OCI-LY7 (cell line): ENCODE measurements around the gene TCF12. TPM values are rescaled to one million over a fixed set of nuclear protein-coding genes. Genes with fewer than 3 reads are reported as not detected.

Experiments used
- BruUV-seq: library from RNA; stranded (reverse); fragments of 400-500 nt; replicated peaks from 2 replicates; lab custom pipeline; 2021; lab: Mats Ljungman, UMichigan
- CTCF ChIA-PET: fragments of 300-600 bp; sonication (Branson Sonifier 250); formaldehyde crosslinking; loops from one replicate; lab custom pipeline; 2022; ENCODE audit warnings: antibody characterized with exemption; ENCODE audit not compliant: unreplicated experiment; lab: Charles Lee
- POLR2A ChIA-PET: fragments of 300-600 bp; sonication (Branson Sonifier 250); formaldehyde crosslinking; loops from one replicate; lab custom pipeline; 2022; ENCODE audit warnings: antibody characterized with exemption; lab: Charles Lee
- DNase-seq: peaks from one replicate; pipeline ENCODE4 v3.0.0-alpha.2; 2015; ENCODE audit warnings: low spot score
- H2AFZ ChIP-seq: fragments of 200-600 bp; sonication (generic), shearing (Covaris generic); 2 replicates; pipeline ENCODE4 v1.6.1; 2014; ENCODE audit warnings: mild to moderate bottlenecking, antibody characterized with exemption, low read length, moderate library complexity
- H3K27ac ChIP-seq: fragments of 200-600 bp; sonication (generic); 2 replicates; pipeline ENCODE4 v1.5.1; 2014; ENCODE audit warnings: mixed run types, low read depth, mild to moderate bottlenecking, moderate library complexity, low read length, inconsistent platforms; ENCODE audit not compliant: poor library complexity, severe bottlenecking
- H3K36me3 ChIP-seq: fragments of 200-600 bp; sonication (generic); 2 replicates; pipeline ENCODE4 v1.6.1; 2014; ENCODE audit warnings: mild to moderate bottlenecking, antibody characterized with exemption, low read length, moderate library complexity, mixed read lengths; ENCODE audit not compliant: insufficient read depth
- H3K4me1 ChIP-seq: fragments of 200-600 bp; sonication (generic); 2 replicates; pipeline ENCODE4 v1.5.1; 2014; ENCODE audit warnings: mild to moderate bottlenecking, low read length; ENCODE audit not compliant: insufficient read depth, poor library complexity, severe bottlenecking
- H3K4me2 ChIP-seq: fragments of 200-600 bp; sonication (generic); 2 replicates; pipeline ENCODE4 v1.6.1; 2014; ENCODE audit warnings: mild to moderate bottlenecking, low read length
- H3K4me3 ChIP-seq: fragments of 200-600 bp; sonication (generic); 2 replicates; pipeline ENCODE4 v1.5.1; 2014; ENCODE audit warnings: mild to moderate bottlenecking, low read depth, low read length; ENCODE audit not compliant: poor library complexity, severe bottlenecking
- H3K79me2 ChIP-seq: fragments of 200-600 bp; sonication (generic); 2 replicates; pipeline ENCODE4 v1.6.1; 2016; ENCODE audit warnings: low read depth, mild to moderate bottlenecking, low read length, moderate library complexity, mixed read lengths; ENCODE audit not compliant: insufficient read depth
- H3K9me2 ChIP-seq: fragments of 200-600 bp; sonication (generic); 2 replicates; pipeline ENCODE4 v1.6.1; 2016; ENCODE audit warnings: mild to moderate bottlenecking, low read length, mixed read lengths; ENCODE audit not compliant: insufficient read depth
- H3K9me3 ChIP-seq: fragments of 200-600 bp; sonication (generic); 2 replicates; pipeline ENCODE4 v1.6.1; 2014; ENCODE audit warnings: mild to moderate bottlenecking, mixed run types, low read length, mixed read lengths
- H4K20me1 ChIP-seq: fragments of 200-600 bp; sonication (generic); 2 replicates; pipeline ENCODE4 v1.6.1; 2014; ENCODE audit warnings: mild to moderate bottlenecking, antibody characterized with exemption, low read length, moderate library complexity, mixed read lengths; ENCODE audit not compliant: insufficient read depth
- EZH2phosphoT487 ChIP-seq: fragments of 200-600 bp; sonication (generic); IDR thresholded peaks from 2 replicates; pipeline ENCODE4 v1.6.1; 2018; ENCODE audit warnings: low read depth, borderline replicate concordance, mild to moderate bottlenecking, mixed run types, antibody characterized with exemption, low read length, moderate library complexity, mixed read lengths
- intact Hi-C: fragments of 100-400 bp; cut with micrococcal nuclease; formaldehyde crosslinking; loops from one replicate; pipeline ENCODE4 v1.10.0; 2022; ENCODE audit not compliant: unreplicated experiment
- total RNA-seq, 2 experiments: library from RNA; depleted of rRNA in 1 of 2; stranded (reverse); fragments of >200 nt in 1 of 2; shearing (Covaris generic) in 1 of 2; gene quantifications; 2 replicates each; pipeline ENCODE4 v1.2.3, GENCODE V29; 2014 to 2022
- TF ChIP-seq, protein P1 (sequence below): fragments of 200-600 bp; sonication (generic); conservative IDR thresholded peaks from 2 replicates; pipeline ENCODE4 v1.5.1; 2014; ENCODE audit warnings: mild to moderate bottlenecking, antibody characterized with exemption, low read length, moderate library complexity, mixed read lengths

TCF12 gene
- total RNA-seq, 2 experiments from 2014 or later = 51.6 to 139 TPM

DNA sequence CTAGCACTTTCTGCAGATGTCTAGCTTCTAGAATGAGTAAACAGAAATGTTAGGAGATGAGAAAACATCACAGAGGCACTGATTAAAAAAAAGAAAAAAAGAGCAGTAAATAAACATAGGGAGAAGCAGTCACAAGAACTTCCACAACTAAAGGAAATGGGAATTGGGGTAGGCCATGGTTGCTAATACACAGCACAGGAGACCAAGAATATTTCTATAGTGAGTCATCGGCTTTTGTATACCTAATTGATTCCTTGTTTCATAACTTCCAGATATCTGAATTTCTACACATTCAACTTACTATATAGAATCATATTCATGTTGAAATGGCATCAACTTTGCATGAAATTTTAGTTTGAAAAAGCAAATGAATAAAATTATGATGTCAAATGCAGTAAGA is 47.3 kb upstream of the TCF12 start:
- CTCF ChIA-PET = no interaction called here
- H3K4me2 ChIP-seq = no peak overlapping the region
- intact Hi-C loops = no loop called here

DNA sequence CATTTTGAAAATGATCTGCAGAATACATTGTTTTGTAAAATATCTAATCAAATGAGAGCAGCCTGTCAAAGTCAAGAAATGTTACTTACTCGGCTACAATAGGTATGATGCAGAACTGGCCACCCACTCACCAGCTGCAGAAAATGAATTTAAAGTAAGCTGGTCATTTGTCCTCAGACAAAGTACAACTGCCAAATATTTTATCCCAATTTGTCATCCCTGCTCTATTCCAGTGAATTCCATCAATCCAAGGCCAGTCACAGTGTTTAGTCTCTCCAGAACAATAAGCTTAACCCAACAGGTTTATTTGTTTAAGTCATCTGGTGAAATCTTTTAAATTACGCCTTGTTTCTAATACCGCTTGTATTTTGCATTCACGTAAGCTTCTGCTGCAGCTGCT is 46.6 kb upstream of the TCF12 start:
- Histone ChIP-seq H3K4me2 (no peak overlapping the region), H3K27ac (no peak overlapping the region), H3K4me1 (no peaks in the 10 kb centered on the region), H3K79me2 (no peaks in the 10 kb centered on the region), H3K9me3 (no peaks in the 10 kb centered on the region), H4K20me1 (no peaks in the 10 kb centered on the region), H2AFZ (no peak overlapping the region), H3K36me3 (no peaks in the 10 kb centered on the region), H3K4me3 (no peak overlapping the region), H3K9me2 (no peaks in the 10 kb centered on the region)
- TF ChIP-seq, protein P1, sequence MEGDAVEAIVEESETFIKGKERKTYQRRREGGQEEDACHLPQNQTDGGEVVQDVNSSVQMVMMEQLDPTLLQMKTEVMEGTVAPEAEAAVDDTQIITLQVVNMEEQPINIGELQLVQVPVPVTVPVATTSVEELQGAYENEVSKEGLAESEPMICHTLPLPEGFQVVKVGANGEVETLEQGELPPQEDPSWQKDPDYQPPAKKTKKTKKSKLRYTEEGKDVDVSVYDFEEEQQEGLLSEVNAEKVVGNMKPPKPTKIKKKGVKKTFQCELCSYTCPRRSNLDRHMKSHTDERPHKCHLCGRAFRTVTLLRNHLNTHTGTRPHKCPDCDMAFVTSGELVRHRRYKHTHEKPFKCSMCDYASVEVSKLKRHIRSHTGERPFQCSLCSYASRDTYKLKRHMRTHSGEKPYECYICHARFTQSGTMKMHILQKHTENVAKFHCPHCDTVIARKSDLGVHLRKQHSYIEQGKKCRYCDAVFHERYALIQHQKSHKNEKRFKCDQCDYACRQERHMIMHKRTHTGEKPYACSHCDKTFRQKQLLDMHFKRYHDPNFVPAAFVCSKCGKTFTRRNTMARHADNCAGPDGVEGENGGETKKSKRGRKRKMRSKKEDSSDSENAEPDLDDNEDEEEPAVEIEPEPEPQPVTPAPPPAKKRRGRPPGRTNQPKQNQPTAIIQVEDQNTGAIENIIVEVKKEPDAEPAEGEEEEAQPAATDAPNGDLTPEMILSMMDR = no peak
- no peak for TF ChIP-seq EZH2phosphoT487
- ChIA-PET POLR2A (interaction anchor here (0.6 to 0.7 kb wide), 2 partner anchors 37 to 632 kb away, joined by 3 read pairs; no protein-coding TSS in a partner anchor), CTCF (no interaction called here)
- no TSS peak for BruUV-seq
- intact Hi-C loops = no loop called here
- DNase-seq = no peak

More for the DNA sequence above, 47.3 kb upstream of the TCF12 start:
- DNase-seq = no peak
- POLR2A ChIA-PET = interaction anchor here (0.6 kb wide), 2 partner anchors 130 to 631 kb away, joined by 3 read pairs; no protein-coding TSS in a partner anchor
- Histone ChIP-seq H3K4me3 (no peak overlapping the region), H3K4me1 (no peaks in the 10 kb centered on the region), H3K9me3 (no peaks in the 10 kb centered on the region), H4K20me1 (no peaks in the 10 kb centered on the region), H3K27ac (no peak overlapping the region), H3K79me2 (no peaks in the 10 kb centered on the region), H2AFZ (no peak overlapping the region), H3K36me3 (no peaks in the 10 kb centered on the region), H3K9me2 (no peaks in the 10 kb centered on the region)
- TF ChIP-seq, protein P1 = no peak
- no peak for TF ChIP-seq EZH2phosphoT487
- no TSS peak for BruUV-seq

DNA sequence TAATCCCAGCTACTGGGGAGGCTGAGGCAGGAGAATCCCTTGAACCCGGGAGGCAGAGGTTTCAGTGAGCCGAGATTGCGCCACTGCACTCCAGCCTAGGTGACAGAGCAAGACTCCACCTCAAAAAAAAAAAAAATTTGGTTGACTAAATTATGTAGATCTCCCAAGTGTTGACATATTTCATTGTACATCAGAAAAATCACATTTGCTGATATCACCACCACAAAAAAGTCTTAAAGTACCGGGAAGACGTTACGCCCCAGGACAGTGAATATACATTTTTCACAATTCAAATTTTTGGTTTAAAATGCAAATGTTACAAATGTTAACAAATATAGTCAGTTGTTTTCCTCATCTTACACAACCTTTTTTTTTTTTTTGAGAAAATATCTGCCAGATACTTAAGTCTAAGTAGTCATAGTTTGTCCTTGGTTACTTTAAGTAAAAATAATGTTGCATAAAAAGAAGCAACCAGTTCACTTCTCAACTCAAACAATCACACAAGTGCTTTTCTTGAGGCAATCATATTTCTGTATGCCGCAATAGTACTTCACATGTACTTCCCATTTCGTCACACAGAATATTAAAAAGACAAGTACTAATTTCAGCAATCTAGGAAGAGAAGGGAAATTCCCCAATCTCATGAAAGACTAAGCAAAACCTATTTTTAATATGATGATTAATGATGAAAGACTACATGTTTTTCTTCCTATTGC is 41.0 kb upstream of the TCF12 start:
- no peak for DNase-seq
- CTCF ChIA-PET = no interaction called here
- no peak overlapping the region for H3K27ac ChIP-seq
- no TSS peak for BruUV-seq
- H4K20me1 ChIP-seq = no peaks in the 10 kb centered on the region
- H3K9me3 ChIP-seq = no peaks in the 10 kb centered on the region
- POLR2A ChIA-PET = no interaction called here
- H3K4me2 ChIP-seq = no peak overlapping the region
- no peaks in the 10 kb centered on the region for H3K4me1 ChIP-seq
- no peak overlapping the region for H3K4me3 ChIP-seq
- H3K9me2 ChIP-seq = no peaks in the 10 kb centered on the region
- no peaks in the 10 kb centered on the region for H3K79me2 ChIP-seq
- peak overlapping the region; percentile 41; the same call in 1 of the 2 replicates for H2AFZ ChIP-seq
- intact Hi-C loops = no loop called here
- TF ChIP-seq EZH2phosphoT487 = no peak
- TF ChIP-seq, protein P1 = no peak
- no peaks in the 10 kb centered on the region for H3K36me3 ChIP-seq
